ENCODE data around the gene HTRA3. TPM values are rescaled to one million over a fixed set of nuclear protein-coding genes. Genes with fewer than 3 reads are reported as not detected.

Gene HTRA3
- total and polyA plus RNA-seq, 2 of the 4 experiments (the other 2 are of a cell fraction) = 1.3 to 9.5 TPM

DNA sequence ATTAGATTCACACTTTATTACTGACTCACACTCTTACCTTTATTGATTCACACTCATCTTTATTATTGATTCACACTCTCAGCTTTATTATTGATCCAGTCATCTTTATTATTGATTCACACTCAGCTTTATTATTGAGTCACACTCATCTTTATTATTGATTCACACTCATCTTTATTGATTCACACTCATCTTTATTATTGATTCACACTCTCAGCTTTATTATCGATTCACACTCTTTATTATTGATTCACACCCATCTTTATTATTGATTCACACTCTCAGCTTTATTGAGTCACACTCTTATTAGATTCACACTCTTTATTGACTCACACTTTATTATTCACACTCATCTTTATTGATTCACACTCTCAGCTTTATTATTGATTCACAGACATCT is 31.3 kb downstream of the HTRA3 start:
- TF ChIP-seq POLR2A (IDR thresholded peaks at IDR 0.05; ENCODE audit: low read depth, low read length) = no peak
- no peak for DNase-seq
- POLR2A ChIA-PET (ENCODE audit: unreplicated experiment) = no interaction called here

More for the DNA sequence above, 31.3 kb downstream of the HTRA3 start:
- Histone ChIP-seq H3K36me3 (ENCODE audit: control insufficient read depth, insufficient read depth, low read length) (no peaks in the 10 kb centered on the region; the same call in 1 of the 2 replicates), H2AK5ac (ENCODE audit: low read depth, low read length) (no peak overlapping the region), H3K4me2 (ENCODE audit: low read depth, low read length) (no peak overlapping the region), H3K79me1 (ENCODE audit: low read depth in 1 of 2, low read length in 2 of 2) (no peaks in the 10 kb centered on the region), H2BK5ac (ENCODE audit: low read depth, low read length, poor library complexity, severe bottlenecking) (no peak overlapping the region), H3K27me3 (ENCODE audit: control insufficient read depth, insufficient read depth, low read length) (no peaks in the 10 kb centered on the region), H2BK15ac (ENCODE audit: low read depth, low read length) (no peak overlapping the region), H3K56ac (ENCODE audit: extremely low read depth, insufficient read depth, low read length) (no peak overlapping the region), H3K14ac (replicated peaks; ENCODE audit: low read depth, low read length) (no peak overlapping the region), H3K27ac (ENCODE audit: insufficient read depth, low read length) (no peak overlapping the region), H2BK20ac (ENCODE audit: low read depth, low read length) (no peak overlapping the region), H3K9me3 (ENCODE audit: control insufficient read depth, insufficient read depth, low read length) (0 out of 2 replicates have a peak, but pooled peaks cover 2% of the 10 kb centered on the region), H4K5ac (ENCODE audit: low read depth, low read length) (no peak overlapping the region), H3K4me1 (ENCODE audit: control insufficient read depth, insufficient read depth, low read length) (peaks cover 14% of the 10 kb centered on the region), H3K18ac (ENCODE audit: low read depth, low read length) (no peak overlapping the region), H3K4me3 (ENCODE audit: insufficient read depth, low read depth, low read length) (no peak overlapping the region), H2BK120ac (ENCODE audit: low read depth, low read length) (no peak overlapping the region), H3K9me1 (ENCODE audit: insufficient read depth, low read length) (peaks cover 10% of the 10 kb centered on the region), H3K23ac (ENCODE audit: low read depth, low read length) (no peak overlapping the region), H2AFZ (replicated peaks; ENCODE audit: low read length, poor library complexity) (no peak overlapping the region), H4K8ac (ENCODE audit: low read depth in 2 of 2, low read length in 2 of 2) (no peak overlapping the region), H4K91ac (ENCODE audit: insufficient read depth, low read depth, low read length) (no peak overlapping the region), H4K20me1 (ENCODE audit: insufficient read depth, low read length) (no peaks in the 10 kb centered on the region), H2AK9ac (replicated peaks; ENCODE audit: low read depth, low read length, poor library complexity) (no peak overlapping the region), H3K4ac (ENCODE audit: low read depth, low read length) (no peak overlapping the region), H3K9ac (ENCODE audit: low read depth, low read length) (no peak overlapping the region)
- intact Hi-C loops (cut with micrococcal nuclease) (no loop called here), in situ Hi-C loops (cut with MboI; ENCODE audit: low sequenced_read_pairs) (no loop called here), dilution Hi-C loops (cut with HindIII; ENCODE audit: low sequenced_read_pairs, unreplicated experiment) (no loop called here)
- 100% methylated on average over 1 of the region's 1 CpG for WGBS, 2 experiments (ENCODE audit: extremely low coverage in 2 of 2, insufficient read length in 1 of 2)
- CTCF ChIA-PET = no interaction called here
- no peak for ATAC-seq (ENCODE audit: low read depth)
- no TSS peak for BruUV-seq (replicated peaks)

Measured in IMR-90 (cell line).